H1 (cell line): ENCODE data around the gene MUSTN1. TPM values are rescaled to one million over a fixed set of nuclear protein-coding genes. Genes with fewer than 3 reads are reported as not detected.

Experiments used
- CBX8 ChIP-seq: fragments of 300-800, 300-1000 bp; sonication (generic); IDR thresholded peaks from 2 replicates; pipeline ENCODE4 v1.7.1; 2016; ENCODE audit warnings: low read depth, low read length, borderline replicate concordance
- CHD7 ChIP-seq: fragments of 300-600 bp; sonication (generic); IDR thresholded peaks from 2 replicates; pipeline ENCODE4 v1.7.1; 2012; ENCODE audit warnings: low read length, moderate library complexity, mild to moderate bottlenecking, inconsistent platforms; ENCODE audit not compliant: insufficient replicate concordance
- MAFK ChIP-seq: IDR thresholded peaks from 2 replicates; pipeline ENCODE4 v1.6.1; 2012; ENCODE audit warnings: low read depth, mild to moderate bottlenecking, improper control_type of control experiment, low read length
- RNF2 ChIP-seq: fragments of 200-900, 300-1000 bp; sonication (generic); IDR thresholded peaks from 2 replicates; pipeline ENCODE4 v1.7.1; 2016; ENCODE audit warnings: borderline replicate concordance, low read depth, mild to moderate bottlenecking, antibody characterized with exemption, low read length; ENCODE audit not compliant: poor library complexity, severe bottlenecking; ENCODE audit errors: missing control alignments
- SAP30 ChIP-seq: fragments of 300-600 bp; sonication (generic); IDR thresholded peaks from 2 replicates; pipeline ENCODE4 v1.7.1; 2012; ENCODE audit warnings: low read length, moderate library complexity, mild to moderate bottlenecking, inconsistent platforms; ENCODE audit not compliant: insufficient read depth, insufficient replicate concordance
- SIRT6 ChIP-seq: IDR thresholded peaks from one replicate; pipeline ENCODE4 v1.7.1; 2012; ENCODE audit warnings: low read length, inconsistent platforms
- USF2 ChIP-seq: IDR thresholded peaks from 2 replicates; pipeline ENCODE4 v1.6.1; 2011; ENCODE audit warnings: low read length, improper control_type of control experiment
- polyA plus RNA-seq, 7 experiments: library from polyadenylated mRNA; depleted of rRNA in 3 of 7; stranded (reverse) in 5 of 7; unstranded in 2 of 7; fragments of >200 nt in 5 of 7; fragments of 200-250 nt in 2 of 7; gene quantifications; 1 replicate in 5 of 7; 2 replicates in 1 of 7; 4 replicates in 1 of 7; pipeline versions ENCODE4 v1.2.1 to v1.2.3, GENCODE V29; 2011 to 2013; ENCODE audit warnings: missing spikeins in 2 of 7, mixed read lengths in 2 of 7
- total RNA-seq: library from RNA; stranded (reverse); fragmentation: NEBNext Ultra II Directional; extraction: Animal tissue kit (Norgen Biotek cat#: 25700); gene quantifications from 2 replicates; pipeline ENCODE4 v1.2.1, GENCODE V29; 2021

MUSTN1 gene
- total and polyA plus RNA-seq, 2 of the 8 experiments (the other 6 are each of a cell fraction or from before 2014, with no cell fraction given): 1.1 to 2.4 TPM

GRCh38 chr3:52849656-52850055 lies 14.8 kb upstream of the MUSTN1 start (continued):
- TF ChIP-seq CHD7 (no peak), MAFK (no peak), SIRT6 (no peak), CBX8 (no peak), SAP30 (no peak), RNF2 (no peak), USF2 (no peak)
- TF ChIP-seq, all 59 proteins: peak for 0
